GM15510 (cell line): ENCODE results near the gene PARD6G.

ENCODE experiments used
- POLR2A ChIP-seq: IDR thresholded peaks from 3 replicates; pipeline ENCODE4 v1.6.1; 2011; ENCODE audit warnings: borderline replicate concordance; ENCODE audit not compliant: insufficient read length; ENCODE audit errors: extremely low read depth

The PARD6G gene

GRCh38 chr18:80225685-80226084, 21.6 kb downstream of the PARD6G start:
- no peak for TF ChIP-seq POLR2A

GRCh38 chr18:80223581-80224148, 23.6 kb downstream of the PARD6G start:
- no peak for TF ChIP-seq POLR2A

- TF ChIP-seq POLR2A, result no peak
Measured at GRCh38 chr18:80218341-80219227, 28.7 kb downstream of the PARD6G start.

- no peak for TF ChIP-seq POLR2A
Measured at GRCh38 chr18:80213182-80213581, 34.1 kb downstream of the PARD6G start.

GRCh38 chr18:80210312-80211083, 36.8 kb downstream of the PARD6G start:
- TF ChIP-seq POLR2A, result no peak

- no peak for TF ChIP-seq POLR2A
Measured at GRCh38 chr18:80208620-80209019, 38.7 kb downstream of the PARD6G start.

- TF ChIP-seq POLR2A, result no peak
Measured at GRCh38 chr18:80205294-80205693, 42.0 kb downstream of the PARD6G start.

GRCh38 chr18:80204142-80204541, 43.2 kb downstream of the PARD6G start:
- no peak for TF ChIP-seq POLR2A

- no peak for TF ChIP-seq POLR2A
Measured at GRCh38 chr18:80203249-80203648, 44.1 kb downstream of the PARD6G start.

- TF ChIP-seq POLR2A, result no peak
Measured at GRCh38 chr18:80202264-80202998, 44.9 kb downstream of the PARD6G start.

- no peak for TF ChIP-seq POLR2A
Measured at GRCh38 chr18:80201739-80202138, 45.6 kb downstream of the PARD6G start.

- TF ChIP-seq POLR2A, result no peak
Measured at GRCh38 chr18:80200932-80201672, 46.2 kb downstream of the PARD6G start.

GRCh38 chr18:80200171-80200931, 47.0 kb downstream of the PARD6G start:
- no peak for TF ChIP-seq POLR2A

- TF ChIP-seq POLR2A, result no peak
Measured at GRCh38 chr18:80198994-80199748, 48.1 kb downstream of the PARD6G start.
